K562 (cell line): ENCODE results near the gene SERPINE1. TPM values are rescaled to one million over a fixed set of nuclear protein-coding genes. Genes with fewer than 3 reads are reported as not detected.
A peak's percentile ranks its signal among the peaks of the same experiment; 100 is the strongest.

Experiments used
- CHD4 ChIP-seq: fragments of 200-600 bp; sonication (generic); IDR thresholded peaks from 3 replicates; pipeline ENCODE4 v1.6.1; 2012; ENCODE audit warnings: low read depth, mild to moderate bottlenecking, mixed read lengths, low read length, inconsistent platforms; ENCODE audit not compliant: insufficient read depth, insufficient replicate concordance, poor library complexity, severe bottlenecking
- DPF2 ChIP-seq: fragments of 450-650 bp; IDR thresholded peaks from 2 replicates; pipeline ENCODE4 v1.6.1; 2016
- EGR1 ChIP-seq: fragments of 450-650 bp; conservative IDR thresholded peaks from 2 replicates; pipeline ENCODE4 v1.6.1; 2017; ENCODE audit warnings: mild to moderate bottlenecking
- FOXA1 ChIP-seq: fragments of 450-650 bp; IDR thresholded peaks from 2 replicates; pipeline ENCODE4 v1.6.1; 2016; ENCODE audit warnings: mild to moderate bottlenecking, borderline replicate concordance
- GATAD2A ChIP-seq: fragments of 450-650 bp; IDR thresholded peaks from 2 replicates; pipeline ENCODE4 v1.6.1; 2017
- GTF2B ChIP-seq: IDR thresholded peaks from 2 replicates; pipeline ENCODE4 v1.6.1; 2011; ENCODE audit not compliant: insufficient read length; ENCODE audit errors: extremely low read depth
- KLF16 ChIP-seq: IDR thresholded peaks from 2 replicates; pipeline ENCODE4 v1.6.1; 2016; ENCODE audit warnings: antibody characterized with exemption
- MEIS2 ChIP-seq: fragments of 450-650 bp; IDR thresholded peaks from 2 replicates; pipeline ENCODE4 v1.6.1; 2014; ENCODE audit warnings: mild to moderate bottlenecking; ENCODE audit not compliant: partially characterized antibody
- MLLT1 ChIP-seq, 2 experiments: fragments of 450-650 bp; IDR thresholded peaks; 2 replicates each; pipeline ENCODE4 v1.6.1; 2016
- NR2C1 ChIP-seq, 2 experiments: fragments of 450-650 bp; IDR thresholded peaks; 2 replicates each; pipeline ENCODE4 v1.6.1; 2017; ENCODE audit warnings: mild to moderate bottlenecking in 2 of 2, antibody characterized with exemption in 1 of 2, inconsistent platforms in 1 of 2, missing compliant biosample characterization in 1 of 2, missing genetic modification characterization in 1 of 2
- PCBP1 ChIP-seq: fragments of 200-400 bp; formaldehyde crosslinking; IDR thresholded peaks from 2 replicates; pipeline ENCODE4 v1.6.1; 2018; ENCODE audit warnings: mild to moderate bottlenecking, low read depth, low read length; ENCODE audit not compliant: poor library complexity, severe bottlenecking
- RBM22 ChIP-seq: fragments of 200-400 bp; formaldehyde crosslinking; IDR thresholded peaks from 2 replicates; pipeline ENCODE4 v1.6.1; 2018; ENCODE audit warnings: low read length, low read depth; ENCODE audit not compliant: poor library complexity, severe bottlenecking
- SIN3B ChIP-seq: fragments of 450-650 bp; IDR thresholded peaks from 2 replicates; pipeline ENCODE4 v1.6.1; 2017; ENCODE audit warnings: low read depth, mild to moderate bottlenecking, moderate library complexity
- SMAD4 ChIP-seq: fragments of 250-450 bp; sonication (Bioruptor Pico); conservative IDR thresholded peaks from 2 replicates; pipeline ENCODE4 v1.8.0; 2021; ENCODE audit warnings: inconsistent platforms, mild to moderate bottlenecking, moderate library complexity
- SNIP1 ChIP-seq: fragments of 450-650 bp; IDR thresholded peaks from 2 replicates; pipeline ENCODE4 v1.7.1; 2017; ENCODE audit warnings: low read depth, mild to moderate bottlenecking
- SOX6 ChIP-seq: fragments of 450-650 bp; IDR thresholded peaks from 2 replicates; pipeline ENCODE4 v1.6.1; 2014; ENCODE audit warnings: mild to moderate bottlenecking
- TEAD1 ChIP-seq, 2 experiments: fragments of 450-650 bp in 1 of 2; sonication (generic) in 1 of 2; formaldehyde crosslinking; IDR thresholded peaks; 2 replicates each; pipeline versions ENCODE4 v1.4.0 to v1.8.0; 2020 to 2022; ENCODE audit warnings: mild to moderate bottlenecking in 2 of 2, missing genetic modification reagents in 1 of 2
- UBTF ChIP-seq, 2 experiments: IDR thresholded peaks; 2 replicates each; pipeline ENCODE4 v1.6.1; 2012; ENCODE audit warnings: improper control_type of control experiment in 2 of 2, low read depth in 2 of 2, low read length in 2 of 2, borderline replicate concordance in 1 of 2
- XRCC5 ChIP-seq: fragments of 200-400 bp; formaldehyde crosslinking; IDR thresholded peaks from 2 replicates; pipeline ENCODE4 v1.6.1; 2017; ENCODE audit warnings: low read depth, mild to moderate bottlenecking, low read length
- YBX1 ChIP-seq: fragments of 450-650 bp; IDR thresholded peaks from 2 replicates; pipeline ENCODE4 v1.7.1; 2016; ENCODE audit warnings: mild to moderate bottlenecking
- ZBED1 ChIP-seq: IDR thresholded peaks from 2 replicates; pipeline ENCODE4 v1.6.1; 2014
- ZNF143 ChIP-seq: sonication (generic); formaldehyde crosslinking; IDR thresholded peaks from 2 replicates; pipeline ENCODE4 v1.9.0; 2022; ENCODE audit warnings: mild to moderate bottlenecking, missing genetic modification reagents
- ZNF311 ChIP-seq: fragments of 250-450 bp; sonication (Bioruptor Pico); IDR thresholded peaks from 2 replicates; pipeline ENCODE4 v1.4.0; 2020; ENCODE audit warnings: mild to moderate bottlenecking, moderate library complexity
- ZNF551 ChIP-seq: fragments of 250-450 bp; sonication (Bioruptor Pico); IDR thresholded peaks from 2 replicates; pipeline ENCODE4 v1.5.0; 2021; ENCODE audit warnings: mild to moderate bottlenecking, moderate library complexity
- ZNF77 ChIP-seq: fragments of 250-450 bp; sonication (Bioruptor Pico); IDR thresholded peaks from 2 replicates; pipeline ENCODE4 v1.5.0; 2020
- ZNF780A ChIP-seq: fragments of 250-450 bp; sonication (Bioruptor Pico); IDR thresholded peaks from 2 replicates; pipeline ENCODE4 v1.5.0; 2021; ENCODE audit warnings: mild to moderate bottlenecking
- ZNF830 ChIP-seq: fragments of 250-450 bp; sonication (Bioruptor Pico); IDR thresholded peaks from 2 replicates; pipeline ENCODE4 v1.5.0; 2021; ENCODE audit warnings: mild to moderate bottlenecking
- polyA plus RNA-seq, 8 experiments: library from polyadenylated mRNA; depleted of rRNA in 4 of 8; stranded (reverse) in 5 of 8; unstranded in 3 of 8; fragments of >200 nt; fragmentation: Nextera tagmentation in 2 of 8; fragmentation: Illumina TruSeq in 1 of 8; extraction: Ambion mirVana in 2 of 8; extraction: Trizol in 1 of 8; gene quantifications; 2 replicates each; pipeline versions ENCODE4 v1.2.1 to v1.2.3, GENCODE V29; 2011 to 2014; ENCODE audit warnings: inconsistent platforms in 1 of 8, missing spikeins in 1 of 8
- total RNA-seq, 7 experiments: library from RNA; depleted of rRNA in 6 of 7; stranded (reverse); fragments of >200 nt in 6 of 7; fragmentation: Illumina TruSeq in 2 of 7; extraction: Trizol in 2 of 7; gene quantifications; 2 replicates each; pipeline versions ENCODE4 v1.2.1 to v1.2.3, GENCODE V29; 2011 to 2021; ENCODE audit warnings: low replicate concordance in 1 of 7

SERPINE1 gene
- total and polyA plus RNA-seq, 9 of the 15 experiments (the other 6 are each of a cell fraction or from before 2014, with no cell fraction given), result 0.22 to 4.8 (median 0.91) TPM

GRCh38 chr7:101169110-101169837, 42.4 kb downstream of the SERPINE1 start (continued):
- TF ChIP-seq MEIS2, result no peak
- TF ChIP-seq TEAD1 (CRISPR knock-in tag; IDR thresholded peaks at IDR 0.05), result no peak
- TF ChIP-seq GATAD2A, result 0 out of 2 replicates have a peak, but pooled peaks have one; percentile 38
- peak; percentile 92 for TF ChIP-seq DPF2
- no peak for TF ChIP-seq ZNF77 (CRISPR knock-in tag)
- TF ChIP-seq ZNF311, result no peak
- no peak for TF ChIP-seq CHD4
- no peak for TF ChIP-seq ZNF780A (CRISPR knock-in tag)
- TF ChIP-seq GTF2B, result no peak
- TF ChIP-seq XRCC5, result no peak
- TF ChIP-seq ZBED1, result no peak
- peak; percentile 74 to 75; a peak in 2 of 4 replicates for TF ChIP-seq MLLT1 (IDR thresholded peaks at IDR 0.05)
- 0 out of 2 replicates have a peak, but pooled peaks have one; percentile 23 for TF ChIP-seq SNIP1
- TF ChIP-seq PCBP1, result no peak
- TF ChIP-seq ZNF830, result no peak
- no peak for TF ChIP-seq ZNF551 (CRISPR knock-in tag)
- no peak for TF ChIP-seq RBM22
- TF ChIP-seq YBX1, result 0 out of 2 replicates have a peak, but pooled peaks have one; percentile 65
- TF ChIP-seq KLF16, result 0 out of 2 replicates have a peak, but pooled peaks have one; percentile 48
- no peak for TF ChIP-seq SMAD4 (CRISPR knock-in tag)
- TF ChIP-seq UBTF (IDR thresholded peaks at IDR 0.05; ENCODE audit: borderline replicate concordance in 1 of 2, low read depth in 2 of 2, low read length in 2 of 2), result no peak
- TF ChIP-seq SOX6, result no peak
- TF ChIP-seq ZNF143 (CRISPR knock-in tag), result no peak
- no peak for TF ChIP-seq SIN3B
- no peak for TF ChIP-seq NR2C1 (IDR thresholded peaks at IDR 0.05)
- no peak for TF ChIP-seq NR2C1 (tag; IDR thresholded peaks at IDR 0.05)
- peak; percentile 97 for TF ChIP-seq EGR1
- no peak for TF ChIP-seq FOXA1
